Middle frontal gyrus (tissue), 1 donor: ENCODE results near the gene GUCY1B1.
"Not testable (repeated sequence)": the region's sequence is repeated elsewhere in the genome, so short reads cannot be mapped to it uniquely, and the experiment has no call there.

ENCODE experiments used
- DNase-seq: peaks from one replicate; pipeline ENCODE4 v3.0.0-alpha.2; 2015; ENCODE audit warnings: low spot score; ENCODE audit errors: extremely low spot score

GUCY1B1 gene

GRCh38 chr4:155761916-155762315 lies 3.1 kb downstream of the GUCY1B1 start:
- DNase-seq: no peak

GRCh38 chr4:155762334-155762733 lies 3.5 kb downstream of the GUCY1B1 start:
- DNase-seq: no peak

- DNase-seq: no peak
Observed at GRCh38 chr4:155763551-155763950, 4.7 kb downstream of the GUCY1B1 start.

GRCh38 chr4:155765149-155765548 lies 6.3 kb downstream of the GUCY1B1 start:
- no peak for DNase-seq

GRCh38 chr4:155766622-155767021 lies 7.8 kb downstream of the GUCY1B1 start:
- no peak for DNase-seq

GRCh38 chr4:155768370-155768769 lies 9.5 kb downstream of the GUCY1B1 start:
- DNase-seq: no peak

- no peak for DNase-seq
Observed at GRCh38 chr4:155769090-155769489, 10.3 kb downstream of the GUCY1B1 start.

- no peak for DNase-seq
Observed at GRCh38 chr4:155772459-155773195, 13.8 kb downstream of the GUCY1B1 start.

- no peak for DNase-seq
Observed at GRCh38 chr4:155773196-155773800, 14.5 kb downstream of the GUCY1B1 start.

- no peak for DNase-seq
Observed at GRCh38 chr4:155774033-155774432, 15.2 kb downstream of the GUCY1B1 start.

- no peak for DNase-seq
Observed at GRCh38 chr4:155777971-155778735, 19.3 kb downstream of the GUCY1B1 start.

GRCh38 chr4:155780775-155781174 lies 22.0 kb downstream of the GUCY1B1 start:
- DNase-seq: no peak

GRCh38 chr4:155781249-155781831 lies 22.5 kb downstream of the GUCY1B1 start:
- no peak for DNase-seq

GRCh38 chr4:155784637-155785036 lies 25.8 kb downstream of the GUCY1B1 start:
- DNase-seq: no peak

GRCh38 chr4:155785828-155786227 lies 27.0 kb downstream of the GUCY1B1 start:
- no peak for DNase-seq

- DNase-seq: no peak
Observed at GRCh38 chr4:155787113-155787710, 28.4 kb downstream of the GUCY1B1 start.

GRCh38 chr4:155789391-155789790 lies 30.6 kb downstream of the GUCY1B1 start:
- no peak for DNase-seq

GRCh38 chr4:155789982-155790381 lies 31.2 kb downstream of the GUCY1B1 start:
- DNase-seq: no peak

- no peak for DNase-seq
Observed at GRCh38 chr4:155794589-155795236, 35.9 kb downstream of the GUCY1B1 start.

- DNase-seq: no peak
Observed at GRCh38 chr4:155795991-155796390, 37.2 kb downstream of the GUCY1B1 start.

GRCh38 chr4:155797581-155797980 lies 38.8 kb downstream of the GUCY1B1 start:
- DNase-seq: not testable (repeated sequence)
